ENCODE measurements around the gene TWIST2.

- TF ChIP-seq CTCF (IDR thresholded peaks at IDR 0.05) (no peak), EP300 (IDR thresholded peaks at IDR 0.05) (no peak)
Measured at GRCh38 chr2:238930216-238930615, 82.3 kb downstream of the TWIST2 start.

All from tibial nerve (tissue), 4 donors.